Activated CD8-positive, alpha-beta memory T cell treated with anti-CD3 and anti-CD28 coated beads, Interleukin-2, amount 50 U/mL, for 24 hours (primary cell): ENCODE data around the gene ITPKB.
"Not testable (repeated sequence)": the region's sequence is repeated elsewhere in the genome, so short reads cannot be mapped to it uniquely, and the experiment has no call there.

Experiments used
- DNase-seq: peaks from one replicate; pipeline ENCODE4 v3.0.0-alpha.2; 2020; ENCODE audit errors: extremely low read depth

Gene ITPKB

GRCh38 chr1:226651041-226651731 is 87.9 kb downstream of the ITPKB start:
- DNase-seq: no peak

- no peak for DNase-seq
Observed at GRCh38 chr1:226650236-226650841, 88.7 kb downstream of the ITPKB start.

GRCh38 chr1:226649780-226650179 is 89.3 kb downstream of the ITPKB start:
- no peak for DNase-seq

GRCh38 chr1:226649244-226649643 is 89.8 kb downstream of the ITPKB start:
- no peak for DNase-seq

GRCh38 chr1:226648421-226648820 is 90.7 kb downstream of the ITPKB start:
- DNase-seq: no peak

GRCh38 chr1:226647719-226648118 is 91.4 kb downstream of the ITPKB start:
- no peak for DNase-seq

- no peak for DNase-seq
Observed at GRCh38 chr1:226646870-226647449, 92.1 kb downstream of the ITPKB start.

GRCh38 chr1:226646026-226646869 is 92.8 kb downstream of the ITPKB start:
- DNase-seq: no peak

GRCh38 chr1:226645279-226645976 is 93.7 kb downstream of the ITPKB start:
- DNase-seq: no peak

GRCh38 chr1:226644541-226645176 is 94.4 kb downstream of the ITPKB start:
- DNase-seq: no peak

GRCh38 chr1:226643611-226644540 is 95.2 kb downstream of the ITPKB start:
- DNase-seq: no peak

- no peak for DNase-seq
Observed at GRCh38 chr1:226643177-226643576, 95.9 kb downstream of the ITPKB start.

- no peak for DNase-seq
Observed at GRCh38 chr1:226642421-226642820, 96.7 kb downstream of the ITPKB start.

GRCh38 chr1:226641671-226642231 is 97.3 kb downstream of the ITPKB start:
- DNase-seq: no peak

GRCh38 chr1:226640321-226641136 is 98.6 kb downstream of the ITPKB start:
- DNase-seq: no peak

GRCh38 chr1:226639631-226640061 is 99.4 kb downstream of the ITPKB start:
- DNase-seq: no peak

- DNase-seq: not testable (repeated sequence)
Observed at GRCh38 chr1:226639206-226639605, 99.9 kb downstream of the ITPKB start.

- no peak for DNase-seq
Observed at GRCh38 chr1:226638608-226639007, 100.5 kb downstream of the ITPKB start.
